Activated naive CD4-positive, alpha-beta T cell treated with anti-CD3 and anti-CD28 coated beads, Interleukin-2, amount 10 ng/mL, durations not matched to agents 7 days and 5 days (primary cell): Measurements from ENCODE around the gene MUC5AC.
A peak's percentile ranks its signal among the peaks of the same experiment; 100 is the strongest.
"Not testable (repeated sequence)": the region's sequence is repeated elsewhere in the genome, so short reads cannot be mapped to it uniquely, and the experiment has no call there.

Experiments used
- CTCF ChIA-PET: fragments of 350-600 bp; sonication (Branson Sonifier 250); formaldehyde crosslinking; loops from one replicate; lab custom pipeline; 2021; ENCODE audit warnings: antibody characterized with exemption; lab: Charles Lee
- DNase-seq: peaks from one replicate; pipeline ENCODE4 v3.0.0-alpha.2; 2020
- H3K27ac Mint-ChIP-seq: one replicate; pipeline ENCODE4 v1.8.0; 2021; ENCODE audit warnings: mild to moderate bottlenecking, moderate library complexity, mixed read lengths
- H3K27me3 Mint-ChIP-seq: one replicate; pipeline ENCODE4 v1.8.0; 2021; ENCODE audit warnings: mild to moderate bottlenecking, mixed read lengths
- H3K36me3 Mint-ChIP-seq: one replicate; pipeline ENCODE4 v1.8.0; 2021; ENCODE audit warnings: mixed read lengths
- H3K4me1 Mint-ChIP-seq: one replicate; pipeline ENCODE4 v1.8.0; 2021; ENCODE audit warnings: mixed read lengths
- H3K4me3 Mint-ChIP-seq: one replicate; pipeline ENCODE4 v1.8.0; 2021; ENCODE audit warnings: mild to moderate bottlenecking, moderate library complexity, mixed read lengths
- H3K9me3 Mint-ChIP-seq: one replicate; pipeline ENCODE4 v1.8.0; 2021; ENCODE audit warnings: mixed read lengths

MUC5AC gene

DNA sequence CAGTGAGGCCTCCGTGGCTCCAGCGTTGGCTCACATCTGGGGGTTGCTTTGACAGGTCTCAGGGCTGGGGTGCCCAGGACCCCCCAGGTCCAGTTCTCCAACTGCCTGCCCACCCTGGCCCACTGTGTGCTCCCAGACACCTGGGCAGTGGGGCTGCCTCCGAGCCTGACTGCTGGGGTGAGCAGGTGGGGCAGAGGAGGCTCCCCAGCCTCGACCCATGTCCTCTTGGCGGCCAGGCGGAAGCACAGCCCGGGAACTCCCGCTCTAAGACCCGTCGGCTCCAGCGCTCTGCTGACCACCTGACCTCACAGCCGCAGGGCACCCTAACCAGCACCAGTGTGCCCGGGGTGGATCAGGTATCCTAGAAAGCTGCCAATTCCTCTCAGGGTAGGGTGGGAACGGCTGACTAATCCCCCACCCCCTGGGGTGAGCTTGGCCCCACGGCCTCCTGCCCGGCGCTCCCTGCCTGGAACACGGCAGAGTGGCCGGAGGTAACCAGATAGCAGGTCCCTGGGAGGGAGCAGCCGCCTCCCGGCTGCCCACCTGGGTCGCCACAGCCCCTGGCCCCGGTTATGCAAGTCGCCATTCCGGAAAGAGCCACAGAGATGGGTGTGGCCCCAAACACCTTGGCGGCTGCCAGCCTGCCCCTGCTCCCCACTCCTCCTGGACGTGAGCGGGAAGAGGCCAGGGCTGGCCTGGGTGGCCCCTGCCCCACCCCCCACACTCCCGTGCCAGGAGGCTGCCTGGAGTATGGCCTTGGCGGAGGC is 45.9 kb downstream of the MUC5AC start:
- H3K4me3 Mint-ChIP-seq, result no peak overlapping the region
- no peaks in the 10 kb centered on the region for H3K9me3 Mint-ChIP-seq
- no peaks in the 10 kb centered on the region for H3K27me3 Mint-ChIP-seq
- no peak overlapping the region for H3K27ac Mint-ChIP-seq
- DNase-seq, result peak; percentile 15
- H3K36me3 Mint-ChIP-seq, result no peaks in the 10 kb centered on the region
- no peaks in the 10 kb centered on the region for H3K4me1 Mint-ChIP-seq
- CTCF ChIA-PET, result interaction anchor here (1.2 to 2.1 kb wide), 4 partner anchors 311 to 371 kb away, joined by 5 to 9 read pairs (median 6); no protein-coding TSS in a partner anchor

DNA sequence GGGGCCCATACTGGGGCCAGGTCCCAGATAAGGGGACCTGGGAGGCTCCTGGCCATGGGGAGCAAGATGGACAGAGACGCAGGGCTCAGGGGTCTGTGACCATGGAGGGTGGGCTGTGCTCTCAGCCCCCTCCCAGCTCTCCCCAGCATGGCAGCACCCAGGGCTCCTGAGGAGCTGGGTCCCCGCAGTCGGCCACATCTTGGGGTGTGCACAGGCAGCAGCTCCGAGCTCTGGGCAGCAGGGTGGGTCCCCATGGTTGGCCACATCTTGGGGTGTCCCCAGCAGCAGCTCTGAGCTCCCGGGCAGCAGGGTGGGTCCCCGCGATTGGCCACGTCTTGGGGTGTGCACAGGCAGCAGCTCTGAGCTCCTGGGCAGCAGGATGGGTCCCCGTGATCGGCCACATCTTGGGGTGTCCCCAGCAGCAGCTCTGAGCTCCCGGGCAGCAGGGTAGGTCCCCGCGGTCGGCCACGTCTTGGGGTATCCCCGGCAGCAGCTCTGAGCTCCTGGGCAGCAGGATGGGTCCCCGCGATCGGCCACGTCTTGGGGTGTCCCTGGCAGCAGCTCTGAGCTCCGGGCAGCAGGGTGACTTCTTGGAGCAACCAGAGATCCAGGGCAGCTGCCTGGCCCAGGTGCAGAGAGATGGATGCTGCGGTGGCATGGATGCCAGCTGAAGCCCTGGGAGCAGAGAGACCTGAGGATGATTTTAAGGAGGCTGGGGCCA is 46.8 kb downstream of the MUC5AC start:
- H3K36me3 Mint-ChIP-seq, result no peaks in the 10 kb centered on the region
- H3K27me3 Mint-ChIP-seq, result no peaks in the 10 kb centered on the region
- no peaks in the 10 kb centered on the region for H3K9me3 Mint-ChIP-seq
- H3K4me3 Mint-ChIP-seq, result no peak overlapping the region
- H3K4me1 Mint-ChIP-seq, result no peaks in the 10 kb centered on the region
- CTCF ChIA-PET, result interaction anchor here (1.2 to 2.1 kb wide), 2 partner anchors 310 to 370 kb away, joined by 5 to 9 read pairs; no protein-coding TSS in a partner anchor
- DNase-seq, result peak; percentile 11
- H3K27ac Mint-ChIP-seq, result no peak overlapping the region

DNA sequence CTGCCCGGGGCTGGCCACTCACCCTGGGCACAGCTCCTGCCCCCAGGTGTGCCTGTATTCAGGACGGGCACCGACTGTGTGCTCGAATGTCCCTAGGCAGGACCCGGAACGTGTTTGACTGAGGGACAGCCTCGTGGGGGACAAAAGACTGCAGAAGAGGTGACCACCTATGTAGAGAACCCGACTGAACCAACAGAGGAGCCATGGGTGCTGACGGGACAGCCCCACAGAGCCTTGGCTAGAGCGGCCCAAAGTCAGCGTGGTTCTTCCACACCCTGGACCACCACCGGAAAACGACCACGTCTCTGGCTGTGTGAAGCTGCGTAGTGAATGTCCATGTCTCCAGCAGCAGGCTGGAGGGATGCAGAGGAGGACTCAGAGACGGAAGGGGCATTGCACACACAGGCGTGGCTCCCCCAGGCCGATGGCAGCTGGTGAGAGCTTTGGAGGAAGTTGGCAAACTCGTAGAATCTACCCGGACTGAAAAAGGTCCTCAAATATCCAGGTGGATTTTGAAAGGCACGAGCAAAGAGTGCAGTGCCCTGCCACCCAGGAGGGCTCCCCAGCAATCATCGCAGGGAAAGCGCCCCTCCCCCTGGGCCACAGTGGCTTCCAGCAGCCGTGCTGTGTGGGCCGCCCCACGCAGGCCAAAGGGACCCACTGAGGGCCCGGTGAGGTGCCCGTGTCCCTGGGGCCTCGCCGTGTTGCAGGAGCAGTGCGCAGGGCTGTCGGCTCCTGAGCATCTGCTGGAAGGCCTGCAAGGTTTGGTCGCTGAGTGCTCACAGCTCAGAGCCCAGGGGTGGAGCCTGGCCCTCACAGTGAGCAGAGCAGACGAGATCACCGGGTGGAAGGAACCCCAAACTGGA is 47.6 kb downstream of the MUC5AC start:
- H3K27me3 Mint-ChIP-seq, result no peaks in the 10 kb centered on the region
- H3K9me3 Mint-ChIP-seq, result no peaks in the 10 kb centered on the region
- no peak overlapping the region for H3K4me3 Mint-ChIP-seq
- CTCF ChIA-PET, result interaction anchor here (1.2 to 2.1 kb wide), 2 partner anchors 309 to 369 kb away, joined by 5 to 9 read pairs; no protein-coding TSS in a partner anchor
- no peaks in the 10 kb centered on the region for H3K36me3 Mint-ChIP-seq
- no peak overlapping the region for H3K27ac Mint-ChIP-seq
- no peaks in the 10 kb centered on the region for H3K4me1 Mint-ChIP-seq
- peak; percentile 13 for DNase-seq

DNA sequence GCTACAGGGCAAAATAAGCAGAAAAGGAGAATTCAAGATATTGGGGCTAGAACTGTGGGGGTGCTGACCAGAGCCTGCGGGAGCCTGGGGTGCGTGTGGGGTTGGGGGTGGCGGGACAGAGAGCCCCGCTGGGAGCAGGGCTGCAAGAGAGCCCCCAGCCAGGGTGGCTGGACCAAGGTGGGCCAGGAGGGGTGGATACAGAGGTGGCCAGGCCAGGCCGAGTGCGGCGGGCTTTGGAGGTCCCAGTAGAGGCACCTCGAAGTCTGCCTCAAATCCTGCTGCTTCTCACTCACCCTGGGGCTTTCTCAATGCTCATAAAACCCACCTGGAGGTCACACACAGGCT is 48.2 kb downstream of the MUC5AC start:
- Mint-ChIP-seq H3K4me3 (no peak overlapping the region), H3K9me3 (peaks cover under 1% of the 10 kb centered on the region), H3K36me3 (no peaks in the 10 kb centered on the region), H3K27ac (no peak overlapping the region), H3K27me3 (peaks cover 5% of the 10 kb centered on the region), H3K4me1 (no peaks in the 10 kb centered on the region)
- CTCF ChIA-PET, result interaction anchor here (2.1 kb wide), 1 partner anchor 309 kb away, joined by 9 read pairs; no protein-coding TSS in a partner anchor
- peak; percentile 8 for DNase-seq

DNA sequence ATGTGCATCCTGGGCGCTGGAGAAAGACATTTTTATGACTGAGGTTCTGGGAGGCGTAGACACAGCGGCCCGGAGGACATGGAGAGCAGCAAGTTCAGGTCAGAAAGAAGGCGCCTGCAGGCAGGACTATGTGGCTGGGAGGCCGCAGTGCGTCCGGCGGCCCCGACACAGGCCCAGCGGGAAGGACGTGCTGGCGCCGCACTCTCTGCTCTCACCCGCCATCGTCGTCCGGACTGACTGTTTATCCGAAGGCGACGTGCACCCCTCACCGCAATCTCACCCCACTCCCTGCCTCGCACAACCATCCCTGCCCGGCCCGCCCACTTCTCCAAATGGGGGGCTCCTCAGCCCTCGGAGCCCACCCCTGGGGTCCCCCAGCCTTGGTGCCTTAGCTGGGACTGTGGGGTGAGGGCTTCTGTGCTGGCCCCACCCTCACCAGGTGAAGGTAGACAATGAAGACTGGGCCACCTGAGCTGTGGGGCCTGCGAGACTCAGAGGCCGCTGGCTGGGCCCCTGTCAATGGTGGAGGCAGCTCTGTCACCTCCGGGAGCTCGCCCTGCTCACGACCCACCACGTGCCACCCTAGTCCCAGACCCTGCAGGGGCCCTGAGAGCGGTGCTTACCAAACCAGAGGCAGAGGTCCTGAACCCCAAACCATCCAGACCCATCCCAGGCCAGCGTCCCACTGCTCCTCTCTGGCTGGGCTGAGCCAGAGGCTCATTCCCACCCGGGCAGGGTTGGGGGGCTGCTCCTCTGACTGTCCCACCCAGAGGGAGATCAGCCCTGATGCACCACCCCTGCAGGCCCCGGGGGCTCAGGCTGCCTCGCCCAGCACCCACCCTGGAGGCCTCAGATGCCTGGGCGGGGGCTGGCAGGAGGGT is 48.9 kb downstream of the MUC5AC start:
- peaks cover 9% of the 10 kb centered on the region for H3K27me3 Mint-ChIP-seq
- no peaks in the 10 kb centered on the region for H3K36me3 Mint-ChIP-seq
- no peak overlapping the region for H3K4me3 Mint-ChIP-seq
- DNase-seq, result peak; percentile 10
- CTCF ChIA-PET, result no interaction called here
- no peaks in the 10 kb centered on the region for H3K4me1 Mint-ChIP-seq
- H3K9me3 Mint-ChIP-seq, result peaks cover 7% of the 10 kb centered on the region
- no peak overlapping the region for H3K27ac Mint-ChIP-seq

DNA sequence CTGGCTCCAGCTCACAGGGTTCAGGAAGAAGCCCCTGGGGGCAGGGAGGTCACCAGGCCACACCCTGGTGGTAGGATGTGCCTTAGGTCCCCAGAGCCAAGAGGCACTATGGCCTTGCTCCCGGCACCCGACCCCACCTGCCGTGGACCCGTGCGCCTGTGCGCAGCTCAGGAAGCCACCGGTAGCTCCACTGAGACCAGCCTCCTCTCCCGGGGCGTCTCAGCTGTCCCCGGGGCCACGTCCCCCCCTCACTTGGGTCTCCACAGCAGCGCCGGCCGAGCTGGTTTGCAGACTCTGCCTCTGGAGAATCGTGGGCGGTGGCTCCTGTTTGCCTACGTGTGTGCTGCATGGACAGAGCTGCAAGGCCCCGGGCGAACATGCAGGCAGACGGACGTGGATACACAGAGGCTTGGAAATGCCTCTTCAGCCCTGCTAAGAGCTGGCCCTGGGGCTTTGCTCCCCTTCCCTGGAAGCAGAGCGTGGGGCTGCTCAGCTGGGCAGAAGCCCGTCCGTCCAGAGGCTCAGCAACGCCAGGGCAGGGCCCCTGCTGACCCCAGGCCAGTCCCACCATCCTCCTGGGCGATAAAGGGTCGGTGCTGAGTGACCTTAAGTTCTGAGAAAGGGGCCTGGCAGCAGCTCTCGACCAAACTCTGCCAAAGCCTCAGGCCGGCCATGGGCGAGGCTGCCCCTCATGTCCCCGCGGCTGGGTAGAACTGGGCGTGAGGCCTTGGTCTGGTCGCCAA is 49.8 kb downstream of the MUC5AC start:
- DNase-seq, result peak; percentile 11
- H3K27ac Mint-ChIP-seq, result no peak overlapping the region
- peaks cover 8% of the 10 kb centered on the region for H3K9me3 Mint-ChIP-seq
- H3K4me3 Mint-ChIP-seq, result no peak overlapping the region
- H3K4me1 Mint-ChIP-seq, result no peaks in the 10 kb centered on the region
- H3K36me3 Mint-ChIP-seq, result no peaks in the 10 kb centered on the region
- CTCF ChIA-PET, result no interaction called here
- H3K27me3 Mint-ChIP-seq, result peaks cover 10% of the 10 kb centered on the region

DNA sequence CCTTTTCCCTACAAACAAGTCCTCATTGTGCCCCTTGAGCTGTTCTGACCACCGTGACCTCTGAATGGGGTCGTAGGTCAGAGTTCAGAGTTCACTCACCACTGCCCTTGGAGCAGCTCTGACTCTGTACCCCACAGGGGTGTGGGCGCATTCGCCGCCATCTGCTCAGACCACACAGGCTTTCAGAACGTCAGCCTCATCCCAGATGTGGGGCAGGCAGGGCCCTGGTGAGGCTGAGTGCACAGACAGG is 50.3 kb downstream of the MUC5AC start:
- Mint-ChIP-seq H3K36me3 (no peaks in the 10 kb centered on the region), H3K27ac (no peak overlapping the region), H3K27me3 (peaks cover 10% of the 10 kb centered on the region), H3K4me1 (no peaks in the 10 kb centered on the region), H3K4me3 (no peak overlapping the region), H3K9me3 (peaks cover 8% of the 10 kb centered on the region)
- CTCF ChIA-PET, result no interaction called here
- peak; percentile 14 for DNase-seq

DNA sequence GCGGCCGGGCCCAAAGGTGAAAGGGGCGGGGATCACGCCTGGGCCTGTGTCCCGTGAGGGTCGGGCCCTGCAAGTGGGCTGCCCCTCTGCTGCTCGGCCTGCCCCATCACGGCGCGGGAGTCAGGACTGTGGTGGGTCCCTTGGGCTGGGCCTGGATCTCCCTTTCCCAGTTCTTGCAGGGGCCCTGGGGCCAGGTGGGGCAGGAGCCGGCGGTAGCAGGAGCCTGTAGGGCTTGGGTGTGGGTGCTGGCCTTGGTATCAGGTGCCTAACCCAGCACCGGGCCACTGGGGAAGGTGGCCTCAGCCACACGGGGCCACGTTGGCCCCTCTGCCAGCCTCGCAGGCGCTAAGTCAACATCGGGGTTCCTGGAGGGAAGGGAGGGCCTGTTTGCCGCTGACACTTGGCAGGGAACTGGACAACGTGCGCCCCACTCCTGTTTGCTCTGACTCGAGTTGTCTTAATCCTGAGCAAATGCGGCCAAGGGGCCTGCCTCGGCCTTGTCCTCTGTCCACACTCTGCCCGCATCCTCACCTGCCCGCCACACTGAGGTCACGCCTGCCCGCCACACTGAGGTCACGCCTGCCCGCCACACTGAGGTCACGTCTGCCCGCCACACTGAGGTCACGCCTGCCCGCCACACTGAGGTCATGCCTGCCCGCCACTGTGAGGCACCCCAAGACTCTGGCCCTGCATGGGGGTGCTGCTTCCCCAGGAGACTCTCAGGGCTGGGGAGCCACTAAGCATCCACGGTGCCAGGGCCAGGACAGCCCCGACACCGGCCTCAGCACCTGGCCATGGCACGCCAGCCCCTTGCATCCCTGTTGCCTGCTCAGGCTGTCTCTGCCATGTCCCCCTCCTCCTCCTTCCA is 50.9 kb downstream of the MUC5AC start:
- Mint-ChIP-seq H3K27me3 (peaks cover 10% of the 10 kb centered on the region), H3K36me3 (no peaks in the 10 kb centered on the region), H3K4me3 (no peak overlapping the region), H3K27ac (no peak overlapping the region), H3K9me3 (peaks cover 8% of the 10 kb centered on the region), H3K4me1 (no peaks in the 10 kb centered on the region)
- DNase-seq, result peak; percentile 6
- CTCF ChIA-PET, result no interaction called here

DNA sequence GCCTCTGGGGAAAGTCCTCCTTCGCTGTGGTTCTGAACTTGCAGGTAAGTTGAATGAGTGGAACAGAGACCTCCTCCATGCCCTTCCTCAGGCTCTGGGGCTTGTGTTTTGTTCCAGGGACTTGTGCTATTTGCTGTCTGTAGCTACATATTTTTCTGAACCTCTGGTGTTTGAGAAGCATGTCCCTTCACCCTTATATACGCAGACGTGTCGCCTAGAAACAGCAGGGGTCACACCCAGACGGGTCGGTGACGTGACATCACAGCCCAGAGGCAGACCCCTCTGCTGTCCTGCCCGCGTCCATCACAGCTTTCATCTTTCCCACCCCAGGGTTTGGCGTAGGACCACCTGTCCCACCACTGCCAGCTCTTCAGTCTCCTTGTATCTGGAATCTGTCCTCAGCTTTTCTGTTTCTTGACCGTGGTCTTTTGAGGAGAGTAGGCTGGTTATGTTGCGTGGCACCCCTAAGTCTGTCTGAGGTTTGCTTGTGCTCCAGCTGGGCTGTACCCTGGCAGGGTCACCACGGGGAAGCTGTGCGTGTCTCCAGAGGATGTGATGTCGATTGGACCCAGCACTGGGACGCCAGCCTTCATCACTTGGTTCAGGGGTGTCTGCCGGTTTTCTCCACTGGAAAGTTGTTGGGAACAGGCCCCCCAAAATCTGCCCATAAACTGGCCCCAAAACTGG is 51.8 kb downstream of the MUC5AC start:
- Mint-ChIP-seq H3K4me3 (no peak overlapping the region), H3K27ac (no peak overlapping the region), H3K27me3 (peaks cover 10% of the 10 kb centered on the region), H3K36me3 (no peaks in the 10 kb centered on the region), H3K9me3 (peaks cover 8% of the 10 kb centered on the region), H3K4me1 (no peaks in the 10 kb centered on the region)
- CTCF ChIA-PET, result no interaction called here
- peak; percentile 4 for DNase-seq

DNA sequence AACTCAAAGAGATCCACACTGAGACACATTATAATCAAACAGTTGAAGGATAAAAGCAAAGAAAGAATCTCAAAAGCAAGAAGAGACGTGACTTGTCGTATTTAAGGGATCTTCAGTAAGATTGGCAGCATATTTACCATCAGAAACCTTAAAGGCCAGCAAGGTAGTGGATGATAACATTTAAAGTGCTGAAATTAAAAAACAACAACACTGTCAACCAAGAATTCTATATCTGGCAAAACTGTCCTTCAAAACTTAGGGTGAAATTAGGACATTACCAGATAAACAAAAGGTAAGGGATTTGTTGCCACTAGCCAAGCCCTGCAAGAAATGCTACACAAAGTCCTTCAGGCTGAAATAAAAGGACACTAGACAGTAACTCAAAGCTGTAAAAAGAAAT is 54.1 kb downstream of the MUC5AC start:
- no peak for DNase-seq
- Mint-ChIP-seq H3K27me3 (peaks cover 13% of the 10 kb centered on the region), H3K36me3 (no peaks in the 10 kb centered on the region), H3K9me3 (peaks cover 8% of the 10 kb centered on the region), H3K4me1 (no peaks in the 10 kb centered on the region), H3K27ac (no peak overlapping the region), H3K4me3 (no peak overlapping the region)
- CTCF ChIA-PET, result no interaction called here

DNA sequence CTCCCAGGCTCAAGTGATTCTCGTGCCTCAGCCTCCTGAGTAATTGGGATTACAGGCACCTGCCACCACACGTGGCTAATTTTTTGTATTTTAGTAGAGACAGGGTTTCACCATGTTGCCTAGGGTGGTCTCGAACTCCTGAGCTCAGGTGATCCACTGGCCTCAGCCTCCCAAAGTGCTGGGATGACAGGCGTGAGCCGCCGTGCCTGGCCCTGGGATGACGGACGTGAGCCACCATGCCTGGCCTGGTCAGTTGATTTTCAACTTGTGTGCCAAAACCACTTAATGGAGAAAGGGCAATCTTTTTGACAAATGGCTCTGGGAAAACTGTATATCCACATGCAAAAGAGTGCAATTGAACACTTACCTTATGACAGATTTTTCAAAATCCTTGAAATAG is 58.1 kb downstream of the MUC5AC start:
- H3K27ac Mint-ChIP-seq, H3K36me3 Mint-ChIP-seq, CTCF ChIA-PET, H3K9me3 Mint-ChIP-seq, DNase-seq, H3K4me3 Mint-ChIP-seq, H3K4me1 Mint-ChIP-seq: not testable (repeated sequence)
- peaks cover 10% of the 10 kb centered on the region for H3K27me3 Mint-ChIP-seq

DNA sequence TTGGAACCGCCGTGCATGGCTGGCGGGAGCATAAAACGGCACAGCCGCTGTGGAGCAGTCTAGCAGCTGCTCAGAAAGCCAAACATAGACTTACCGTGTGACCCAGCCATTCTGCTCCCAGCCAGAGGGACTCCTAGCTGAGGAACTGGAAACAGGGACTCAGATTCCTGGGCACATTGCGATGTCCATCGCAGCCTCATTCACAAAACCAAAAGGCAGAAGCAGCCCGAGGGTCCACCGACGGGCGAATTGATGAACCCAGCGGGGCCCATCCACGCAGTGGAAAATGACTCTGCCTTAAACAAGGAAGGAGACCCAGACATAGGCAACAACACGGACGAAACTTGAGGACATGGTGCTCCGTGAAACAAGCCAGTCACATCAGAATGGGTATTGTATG is 59.4 kb downstream of the MUC5AC start:
- H3K36me3 Mint-ChIP-seq, result no peaks in the 10 kb centered on the region
- CTCF ChIA-PET, result no interaction called here
- H3K4me3 Mint-ChIP-seq, result no peak overlapping the region
- H3K27ac Mint-ChIP-seq, result no peak overlapping the region
- no peaks in the 10 kb centered on the region for H3K9me3 Mint-ChIP-seq
- H3K27me3 Mint-ChIP-seq, result peaks cover 11% of the 10 kb centered on the region
- H3K4me1 Mint-ChIP-seq, result no peaks in the 10 kb centered on the region
- no peak for DNase-seq
